ENCODE data around the gene GGA3. TPM values are rescaled to one million over a fixed set of nuclear protein-coding genes. Genes with fewer than 3 reads are reported as not detected.
"Not testable (repeated sequence)": the region's sequence is repeated elsewhere in the genome, so short reads cannot be mapped to it uniquely, and the experiment has no call there.

Gene GGA3
- total and polyA plus RNA-seq, 4 donors = 12.1 to 57.5 (median 36.6) TPM

DNA sequence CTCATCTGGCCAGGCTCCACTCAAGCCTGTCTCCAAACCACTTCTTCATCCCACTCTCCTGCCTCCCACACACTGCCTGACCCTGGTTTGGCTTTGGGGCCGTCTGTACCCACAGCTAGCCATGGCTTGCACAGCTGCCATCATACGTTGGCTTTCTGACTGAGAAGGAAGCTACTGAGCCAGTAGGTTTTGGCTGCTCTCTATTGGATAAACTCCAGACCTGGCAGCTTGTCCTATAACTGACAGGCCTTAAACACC, 5.7 kb upstream of the GGA3 start:
- no peak overlapping the region for H3K4me3 ChIP-seq (ENCODE audit: low read depth, low read length)
- H3K4me1 ChIP-seq (ENCODE audit: control insufficient read depth, insufficient read depth, low read length) = peaks cover 62% of the 10 kb centered on the region
- peak in 2 of 6 donors; percentile 60 to 64 for DNase-seq (ENCODE audit: low read depth in 4 of 6, low spot score in 6 of 6)
- 53% methylated on average over 2 of the region's 2 CpGs for WGBS (ENCODE audit: insufficient coverage)
- H3K9me3 ChIP-seq (ENCODE audit: control insufficient read depth, insufficient read depth, low read length) = no peaks in the 10 kb centered on the region
- peaks cover 40% of the 10 kb centered on the region for H3K36me3 ChIP-seq (ENCODE audit: control insufficient read depth, insufficient read depth, low read length)
- peak overlapping the region; percentile 61 for H3K27ac ChIP-seq (ENCODE audit: low read depth, low read length)
- no peaks in the 10 kb centered on the region for H3K27me3 ChIP-seq (ENCODE audit: control insufficient read depth, insufficient read depth, low read length)

DNA sequence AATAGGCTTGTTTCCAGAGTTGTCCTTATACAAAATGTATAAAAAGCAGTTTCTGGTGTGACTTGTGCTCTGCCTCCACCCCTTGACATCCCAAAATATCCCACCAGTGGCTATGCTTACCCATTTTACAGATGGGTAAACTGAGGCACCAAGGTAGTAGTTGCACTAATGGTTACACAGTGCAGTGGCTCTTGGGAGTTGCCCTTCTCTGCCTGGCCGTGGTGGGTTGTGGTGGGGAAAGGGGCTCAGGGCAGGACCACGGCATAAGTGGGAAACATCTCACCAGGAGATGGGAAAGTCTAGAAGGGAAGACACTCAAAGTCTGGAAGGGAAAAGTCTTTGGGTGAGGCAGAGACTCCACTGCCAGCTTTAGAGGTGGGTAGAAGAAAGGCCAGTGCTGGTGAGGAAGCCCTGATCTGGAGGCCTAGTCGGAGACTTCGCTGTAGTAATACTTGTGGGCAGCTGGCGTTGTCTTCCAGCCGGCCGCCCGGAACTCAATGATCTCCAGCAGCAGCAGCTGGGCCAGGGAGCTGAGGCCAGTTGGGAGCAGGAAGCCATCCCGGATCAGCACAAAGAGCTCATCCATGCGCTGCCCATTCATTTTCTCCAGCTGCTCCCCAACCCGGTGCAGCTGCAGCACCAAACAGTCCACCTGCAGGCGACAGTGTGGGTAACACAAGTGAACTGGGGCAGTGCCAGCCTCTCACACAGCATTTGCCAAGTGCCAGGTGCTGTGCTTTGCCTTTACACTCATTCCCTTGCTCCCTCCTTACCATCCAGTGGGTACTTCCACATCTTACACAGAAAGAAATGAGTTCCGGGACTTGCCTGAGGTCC, 5.1 kb upstream of the GGA3 start:
- H3K36me3 ChIP-seq (ENCODE audit: control insufficient read depth, insufficient read depth, low read length) = peaks cover 37% of the 10 kb centered on the region
- 44% methylated on average over 13 of the region's 13 CpGs for WGBS (ENCODE audit: insufficient coverage)
- no peaks in the 10 kb centered on the region for H3K9me3 ChIP-seq (ENCODE audit: control insufficient read depth, insufficient read depth, low read length)
- H3K27me3 ChIP-seq (ENCODE audit: control insufficient read depth, insufficient read depth, low read length) = no peaks in the 10 kb centered on the region
- peak in 5 of 6 donors; percentile 24 to 80 (median 45) for DNase-seq (ENCODE audit: low read depth in 4 of 6, low spot score in 6 of 6)
- H3K27ac ChIP-seq (ENCODE audit: low read depth, low read length) = peak overlapping the region; percentile 61
- H3K4me1 ChIP-seq (ENCODE audit: control insufficient read depth, insufficient read depth, low read length) = peaks cover 60% of the 10 kb centered on the region
- H3K4me3 ChIP-seq (ENCODE audit: low read depth, low read length) = no peak overlapping the region

DNA sequence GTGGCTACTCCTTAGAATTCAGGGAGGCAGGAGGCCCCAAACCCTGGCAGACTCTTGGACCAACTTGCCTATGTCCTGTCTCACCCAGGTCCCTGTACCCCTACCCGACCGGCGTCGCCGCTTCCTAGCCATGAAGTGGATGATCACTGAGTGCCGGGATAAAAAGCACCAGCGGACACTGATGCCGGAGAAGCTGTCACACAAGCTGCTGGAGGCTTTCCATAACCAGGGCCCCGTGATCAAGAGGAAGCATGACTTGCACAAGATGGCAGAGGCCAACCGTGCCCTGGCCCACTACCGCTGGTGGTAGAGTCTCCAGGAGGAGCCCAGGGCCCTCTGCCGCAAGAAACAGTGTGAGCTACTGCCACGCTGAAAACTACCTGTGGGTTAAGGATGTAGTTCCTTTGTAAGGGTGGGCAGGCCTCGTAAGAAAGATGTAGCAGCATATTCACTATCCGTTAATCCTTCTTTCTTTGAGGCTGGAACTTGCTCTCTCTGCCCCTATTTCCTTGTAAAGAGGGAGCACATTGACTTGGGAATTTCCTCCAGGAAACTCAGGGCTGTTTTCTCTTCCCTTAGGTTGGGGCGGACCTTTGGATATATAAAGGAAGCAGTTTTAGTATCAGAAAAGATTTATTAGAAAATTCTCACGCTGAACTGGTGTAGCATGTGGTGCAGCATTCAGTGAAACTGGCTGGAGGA, 4.4 kb upstream of the GGA3 start:
- no peak for DNase-seq (ENCODE audit: low read depth in 4 of 6, low spot score in 6 of 6)
- 98% methylated on average over 14 of the region's 17 CpGs for WGBS (ENCODE audit: insufficient coverage)
- Histone ChIP-seq H3K9me3 (ENCODE audit: control insufficient read depth, insufficient read depth, low read length) (no peaks in the 10 kb centered on the region), H3K36me3 (ENCODE audit: control insufficient read depth, insufficient read depth, low read length) (peaks cover 37% of the 10 kb centered on the region), H3K27ac (ENCODE audit: low read depth, low read length) (peak overlapping the region; percentile 54), H3K4me1 (ENCODE audit: control insufficient read depth, insufficient read depth, low read length) (peaks cover 58% of the 10 kb centered on the region), H3K4me3 (ENCODE audit: low read depth, low read length) (no peak overlapping the region), H3K27me3 (ENCODE audit: control insufficient read depth, insufficient read depth, low read length) (no peaks in the 10 kb centered on the region)

DNA sequence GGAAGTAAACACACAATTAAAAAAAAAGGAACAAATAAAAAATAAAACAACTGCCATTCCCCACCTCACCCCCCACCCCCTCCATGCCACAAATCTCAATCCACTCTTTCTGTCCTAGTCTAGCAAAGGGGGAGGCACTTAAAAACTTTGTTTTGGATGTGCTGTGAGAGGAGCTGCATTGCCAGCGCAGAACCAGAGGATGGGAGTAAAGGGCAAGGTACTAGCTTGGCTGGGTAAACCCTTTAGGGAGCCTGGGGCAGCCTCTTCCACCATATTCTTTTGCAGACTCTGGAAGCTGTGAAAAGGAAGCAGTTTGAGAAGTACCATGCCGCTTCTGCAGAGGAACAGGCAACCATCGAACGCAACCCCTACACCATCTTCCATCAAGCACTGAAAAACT, 1.6 kb upstream of the GGA3 start:
- no CpG with 5 or more reads among the region's 4 CpGs for WGBS (ENCODE audit: insufficient coverage)
- Histone ChIP-seq H3K27ac (ENCODE audit: low read depth, low read length) (no peak overlapping the region), H3K27me3 (ENCODE audit: control insufficient read depth, insufficient read depth, low read length) (no peaks in the 10 kb centered on the region), H3K36me3 (ENCODE audit: control insufficient read depth, insufficient read depth, low read length) (peaks cover 37% of the 10 kb centered on the region), H3K9me3 (ENCODE audit: control insufficient read depth, insufficient read depth, low read length) (no peaks in the 10 kb centered on the region), H3K4me3 (ENCODE audit: low read depth, low read length) (no peak overlapping the region), H3K4me1 (ENCODE audit: control insufficient read depth, insufficient read depth, low read length) (peaks cover 38% of the 10 kb centered on the region)
- no peak for DNase-seq (ENCODE audit: low read depth in 4 of 6, low spot score in 6 of 6)

DNA sequence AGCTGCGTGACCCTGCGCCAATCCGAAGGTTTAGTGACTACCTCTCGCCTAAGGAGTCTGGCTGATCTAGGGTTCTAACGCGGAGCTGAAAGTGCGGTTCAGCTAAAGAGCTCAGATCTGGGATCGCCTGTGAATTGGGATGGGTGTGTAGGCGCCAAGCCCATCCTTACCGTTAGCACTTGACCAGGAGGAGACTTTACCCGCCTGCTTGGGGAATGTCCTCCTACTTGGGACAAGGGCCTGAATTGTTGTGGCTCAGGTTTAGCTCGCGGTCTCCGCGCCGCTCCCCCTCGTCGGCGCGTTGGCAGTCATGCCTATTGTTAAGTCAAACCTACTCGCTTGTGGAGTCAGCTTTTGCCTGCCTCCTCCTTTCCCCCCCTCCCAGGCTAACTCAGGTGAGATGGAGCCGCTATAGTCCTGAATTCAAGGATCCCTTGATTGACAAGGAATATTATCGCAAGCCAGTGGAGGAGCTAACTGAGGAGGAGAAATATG, 753 bp upstream of the GGA3 start:
- under 1% methylated on average over 21 of the region's 23 CpGs for WGBS (ENCODE audit: insufficient coverage)
- Histone ChIP-seq H3K27ac (ENCODE audit: low read depth, low read length) (peak overlapping the region; percentile 99), H3K4me3 (ENCODE audit: low read depth, low read length) (peak overlapping the region; percentile 99), H3K9me3 (ENCODE audit: control insufficient read depth, insufficient read depth, low read length) (no peaks in the 10 kb centered on the region), H3K4me1 (ENCODE audit: control insufficient read depth, insufficient read depth, low read length) (peaks cover 29% of the 10 kb centered on the region), H3K27me3 (ENCODE audit: control insufficient read depth, insufficient read depth, low read length) (no peaks in the 10 kb centered on the region), H3K36me3 (ENCODE audit: control insufficient read depth, insufficient read depth, low read length) (peaks cover 29% of the 10 kb centered on the region)
- DNase-seq (ENCODE audit: low read depth in 4 of 6, low spot score in 6 of 6) = no peak

DNA sequence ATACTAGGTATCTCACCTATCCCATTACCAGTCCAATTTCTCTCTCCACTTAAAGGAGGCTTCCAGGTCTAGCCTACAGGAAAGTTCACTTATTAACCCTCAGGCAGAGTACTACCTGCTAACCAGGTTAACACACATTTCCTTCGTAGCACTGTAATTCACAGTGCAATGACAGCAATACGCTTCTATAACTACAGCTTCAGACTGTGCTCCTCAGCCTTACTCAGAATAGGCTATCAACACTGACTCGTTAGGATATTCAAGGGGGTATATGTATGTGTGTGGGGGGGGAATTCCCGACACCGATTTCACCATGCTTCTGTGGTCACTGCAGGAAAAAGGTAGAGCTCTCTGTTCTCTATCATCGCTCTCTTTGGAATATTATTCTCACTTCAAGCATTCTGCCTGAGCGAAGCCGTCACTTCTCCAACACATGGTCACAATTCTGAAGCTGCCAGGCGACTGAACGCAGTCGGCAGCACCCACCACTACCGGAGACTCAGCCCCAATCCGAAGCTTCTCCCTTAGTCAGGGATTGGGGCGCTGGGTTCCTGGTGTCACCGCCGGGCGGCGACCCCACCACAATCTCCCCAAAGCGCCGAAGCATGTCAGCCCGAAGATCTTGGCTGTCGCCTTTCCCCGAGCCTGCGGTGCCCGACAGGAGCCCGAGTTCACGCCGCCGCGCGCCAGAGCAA, 618 bp downstream of the GGA3 start:
- under 1% methylated on average over 26 of the region's 31 CpGs for WGBS (ENCODE audit: insufficient coverage)
- Histone ChIP-seq H3K4me3 (ENCODE audit: low read depth, low read length) (peak overlapping the region; percentile 99), H3K27me3 (ENCODE audit: control insufficient read depth, insufficient read depth, low read length) (no peaks in the 10 kb centered on the region), H3K27ac (ENCODE audit: low read depth, low read length) (peak overlapping the region; percentile 99), H3K36me3 (ENCODE audit: control insufficient read depth, insufficient read depth, low read length) (peaks cover 15% of the 10 kb centered on the region), H3K9me3 (ENCODE audit: control insufficient read depth, insufficient read depth, low read length) (no peaks in the 10 kb centered on the region), H3K4me1 (ENCODE audit: control insufficient read depth, insufficient read depth, low read length) (peaks cover 17% of the 10 kb centered on the region)
- DNase-seq (ENCODE audit: low read depth in 4 of 6, low spot score in 6 of 6) = no peak

DNA sequence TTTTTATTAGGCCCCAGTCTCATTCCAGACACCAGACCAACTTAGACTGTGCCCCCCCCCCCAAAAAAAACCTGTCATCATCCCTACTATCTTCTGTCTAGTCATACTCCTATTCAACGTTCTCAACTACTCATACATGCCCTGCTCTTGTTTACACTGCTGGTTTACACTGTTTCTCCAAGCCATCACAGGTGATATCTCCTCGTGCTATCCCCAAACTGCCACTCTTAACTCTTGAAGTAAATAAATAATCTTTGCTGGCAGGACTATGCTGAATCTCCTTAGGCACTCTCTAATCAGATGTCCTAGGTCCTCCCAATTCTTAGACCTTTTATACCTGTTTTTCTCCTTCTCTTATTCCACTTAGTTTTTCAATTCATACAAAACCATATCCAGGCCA, 4.2 kb downstream of the GGA3 start:
- H3K27ac ChIP-seq (ENCODE audit: low read depth, low read length); H3K4me1 ChIP-seq (ENCODE audit: control insufficient read depth, insufficient read depth, low read length): not testable (repeated sequence)
- 100% methylated on average over 1 of the region's 2 CpGs for WGBS (ENCODE audit: insufficient coverage)

DNA sequence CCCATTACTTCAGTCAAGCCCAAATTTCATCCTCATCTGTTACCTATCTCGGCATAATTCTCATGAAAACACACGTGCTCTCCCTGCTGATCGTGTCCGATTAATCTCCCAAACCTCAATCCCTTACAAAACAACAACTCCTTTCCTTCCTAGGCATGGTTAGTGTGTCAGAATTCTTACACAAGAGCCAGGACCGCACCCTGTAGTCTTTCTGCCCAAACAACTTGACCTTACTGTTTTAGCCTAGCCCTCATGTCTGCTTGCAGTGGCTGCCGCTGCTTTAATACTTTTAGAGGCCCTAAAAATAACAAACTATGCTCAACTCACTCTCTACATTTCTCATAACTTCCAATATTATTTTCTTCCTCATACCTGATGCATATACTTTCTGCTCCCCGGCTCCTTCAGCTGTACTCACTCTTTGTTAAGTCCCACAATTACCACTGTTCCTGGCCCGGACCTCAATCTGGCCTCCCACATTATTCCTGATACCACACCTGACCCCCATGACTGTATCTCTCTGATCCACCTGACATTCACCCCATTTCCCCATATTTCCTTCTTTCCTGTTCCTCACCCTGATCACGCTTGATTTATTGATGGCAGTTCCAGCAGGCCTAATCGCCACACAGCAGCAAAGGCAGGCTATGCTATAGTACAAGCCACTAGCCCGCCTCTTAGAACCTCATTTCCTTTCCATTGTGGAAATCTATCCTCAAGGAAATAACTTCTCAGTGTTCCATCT, 5.3 kb downstream of the GGA3 start:
- not testable (repeated sequence) for H3K27me3 ChIP-seq (ENCODE audit: control insufficient read depth, insufficient read depth, low read length); DNase-seq (ENCODE audit: low read depth in 4 of 6, low spot score in 6 of 6); H3K4me3 ChIP-seq (ENCODE audit: low read depth, low read length); H3K36me3 ChIP-seq (ENCODE audit: control insufficient read depth, insufficient read depth, low read length); H3K9me3 ChIP-seq (ENCODE audit: control insufficient read depth, insufficient read depth, low read length); H3K27ac ChIP-seq (ENCODE audit: low read depth, low read length); H3K4me1 ChIP-seq (ENCODE audit: control insufficient read depth, insufficient read depth, low read length)
- WGBS (ENCODE audit: insufficient coverage) = 93% methylated on average over 4 of the region's 11 CpGs

More for the DNA sequence above, 4.2 kb downstream of the GGA3 start:
- H3K9me3 ChIP-seq (ENCODE audit: control insufficient read depth, insufficient read depth, low read length); H3K4me3 ChIP-seq (ENCODE audit: low read depth, low read length); H3K36me3 ChIP-seq (ENCODE audit: control insufficient read depth, insufficient read depth, low read length); H3K27me3 ChIP-seq (ENCODE audit: control insufficient read depth, insufficient read depth, low read length); DNase-seq (ENCODE audit: low read depth in 4 of 6, low spot score in 6 of 6): not testable (repeated sequence)
